HG02588 (cell line): ENCODE measurements around the gene ZKSCAN5.
"Not testable (repeated sequence)": the region's sequence is repeated elsewhere in the genome, so short reads cannot be mapped to it uniquely, and the experiment has no call there.

Experiments
- ATAC-seq: cut with Tn5 transposase; IDR thresholded peaks from one replicate; pipeline ENCODE4 v1.9.1; 2021; ENCODE audit warnings: mild to moderate bottlenecking, moderate library complexity; ENCODE audit not compliant: unreplicated experiment

The ZKSCAN5 gene

GRCh38 chr7:99580778-99581332 is 76.4 kb downstream of the ZKSCAN5 start:
- not testable (repeated sequence) for ATAC-seq
